GM18502 (cell line): ENCODE results near the gene AMIGO1.

ENCODE experiments used
- ATAC-seq: cut with Tn5 transposase; IDR thresholded peaks from one replicate; pipeline ENCODE4 v1.9.1; 2021; ENCODE audit warnings: mild to moderate bottlenecking; ENCODE audit not compliant: unreplicated experiment, poor library complexity

AMIGO1 gene

DNA sequence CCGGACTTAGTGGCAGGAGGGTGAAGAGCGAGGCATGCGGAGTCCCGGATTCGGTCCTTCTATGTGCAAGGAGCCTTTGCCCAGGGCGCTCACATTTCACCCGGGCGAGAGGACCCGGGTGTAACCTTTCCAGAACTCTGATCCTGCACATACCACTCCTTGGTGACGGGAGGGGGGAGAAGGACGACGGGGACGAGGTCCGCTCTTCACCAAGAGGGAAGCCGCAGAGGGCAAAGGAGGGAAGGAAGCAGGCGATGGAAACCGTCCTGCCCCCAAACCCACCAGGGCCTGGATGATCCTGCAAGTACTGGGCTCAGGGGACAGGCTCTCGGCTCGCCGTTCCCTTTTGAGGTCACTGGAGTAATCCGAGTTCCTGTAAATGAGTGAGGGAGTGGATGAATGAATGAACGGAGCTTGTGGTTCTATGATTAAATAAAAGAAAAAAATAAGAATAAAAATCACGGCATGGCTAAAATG is 42.2 kb downstream of the AMIGO1 start:
- ATAC-seq, result no peak

DNA sequence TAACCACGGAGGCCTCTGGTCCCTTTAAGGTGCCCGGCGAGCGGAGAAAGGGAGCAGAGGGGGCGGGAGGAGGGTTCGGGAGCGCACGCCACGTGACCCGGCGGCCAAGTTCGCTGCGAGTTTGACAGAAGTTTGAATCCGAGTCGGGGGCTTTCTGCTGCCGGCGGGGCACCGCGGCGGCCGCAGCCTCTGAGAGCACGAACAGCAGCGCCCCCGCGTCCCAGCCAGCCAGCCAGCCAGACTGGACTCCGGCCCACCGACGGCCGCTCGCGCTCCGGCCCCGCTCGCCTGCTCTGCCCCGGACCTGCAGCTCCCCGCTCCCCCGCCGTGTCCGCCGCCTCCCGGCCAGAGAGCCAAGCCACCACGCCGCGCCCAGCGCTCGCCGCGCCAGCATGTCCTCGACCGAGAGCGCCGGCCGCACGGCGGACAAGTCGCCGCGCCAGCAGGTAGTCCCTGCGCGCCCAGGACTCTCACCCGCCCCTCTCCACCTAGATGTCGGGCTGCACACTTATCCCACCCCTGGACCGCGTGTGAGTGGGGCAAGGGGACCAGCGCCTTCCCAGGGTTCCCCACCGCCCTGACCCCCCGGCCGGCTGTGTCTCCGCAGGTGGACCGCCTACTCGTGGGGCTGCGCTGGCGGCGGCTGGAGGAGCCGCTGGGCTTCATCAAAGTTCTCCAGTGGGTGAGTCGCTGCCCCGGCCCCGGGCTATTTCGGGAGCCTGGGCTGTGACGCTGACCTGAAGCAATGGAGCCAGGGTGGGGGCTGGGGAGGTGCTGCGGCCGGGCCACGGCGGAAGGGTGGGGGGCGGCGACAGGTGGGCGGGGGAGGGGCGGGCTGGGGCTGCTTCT is 42.9 kb downstream of the AMIGO1 start, which contains the start of gene SYPL2:
Gene SYPL2 (plus strand): TSS at position 95 of the 849 bp plus-strand sequence. CDS start 298 bp downstream, at position 393.
- ATAC-seq, result no peak

DNA sequence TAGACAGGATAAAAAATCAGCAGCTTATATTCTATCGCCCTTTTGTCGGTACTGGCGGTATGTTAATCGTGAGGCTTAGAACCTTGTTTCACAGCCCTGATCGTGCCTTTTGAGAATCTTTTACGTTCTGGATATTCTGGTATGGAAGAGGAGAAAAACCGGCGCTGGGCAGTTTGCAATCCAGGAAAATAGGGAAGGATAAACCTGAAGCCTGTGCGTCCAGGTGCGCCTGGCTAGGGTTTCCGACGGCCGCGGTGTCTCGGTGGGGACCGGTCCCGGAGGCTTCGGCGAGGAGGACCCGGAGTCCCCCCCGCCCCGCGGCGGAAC is 43.4 kb downstream of the AMIGO1 start:
- ATAC-seq, result no peak

DNA sequence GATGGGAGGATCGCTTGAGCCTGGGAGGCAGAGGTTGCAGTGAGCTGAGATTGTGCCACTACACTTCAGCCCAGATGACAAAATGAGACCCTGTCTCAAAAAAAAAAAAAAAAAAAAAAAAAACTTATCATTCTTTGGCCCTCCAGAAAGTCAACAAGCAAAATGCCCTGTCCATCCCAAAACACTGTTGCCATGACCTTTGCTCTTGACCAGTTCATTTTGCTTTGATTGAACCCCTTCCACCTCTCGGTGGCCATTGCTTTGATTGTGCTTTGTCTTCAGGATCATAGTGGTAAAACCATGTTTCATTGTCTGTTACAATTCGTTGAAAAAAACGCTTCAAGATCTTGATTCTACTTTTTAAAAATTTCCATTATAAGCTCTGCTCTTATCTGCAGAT is 51.7 kb downstream of the AMIGO1 start:
- ATAC-seq, result no peak

DNA sequence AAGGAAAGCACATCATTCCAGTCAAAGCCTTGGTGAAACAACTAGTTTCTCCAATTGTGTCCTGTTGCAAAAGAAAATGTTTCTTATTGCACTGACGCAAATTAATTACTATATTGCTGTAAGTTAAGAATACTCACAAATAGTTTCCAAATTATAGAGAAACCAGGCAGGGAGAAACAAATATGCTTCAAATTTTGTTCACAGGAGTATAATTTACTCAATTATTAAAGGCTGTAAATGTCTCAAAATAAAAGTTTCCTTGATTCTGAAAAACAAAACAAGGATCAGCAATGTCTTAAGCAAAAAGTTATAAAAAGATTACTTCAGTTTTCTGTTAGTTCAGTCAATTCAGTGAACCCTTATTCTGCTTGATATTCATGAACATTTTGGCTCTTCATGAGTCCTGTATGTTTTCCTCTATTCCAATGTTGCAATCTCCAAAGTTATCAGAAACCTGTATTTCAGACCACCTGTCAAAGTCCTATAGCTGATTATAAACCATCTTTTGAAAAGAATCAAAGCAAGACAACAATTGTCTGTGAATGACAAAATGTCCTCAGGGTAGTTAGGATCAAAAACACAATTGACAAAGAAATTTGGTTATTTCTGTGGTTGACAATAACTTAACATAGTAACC is 54.9 kb downstream of the AMIGO1 start:
- ATAC-seq, result no peak
